SU-DHL-6 (cell line): ENCODE data around the gene COL6A1.

ENCODE experiments used
- CTCF ChIP-seq: fragments of 200-600 bp; sonication (generic); IDR thresholded peaks from one replicate; pipeline ENCODE4 v1.5.1; 2017; ENCODE audit warnings: antibody characterized with exemption, mild to moderate bottlenecking, low read length, moderate library complexity; ENCODE audit not compliant: insufficient read depth, poor library complexity, severe bottlenecking
- EZH2phosphoT487 ChIP-seq: fragments of 200-600 bp; sonication (generic), shearing (Covaris generic); conservative IDR thresholded peaks from 2 replicates; pipeline ENCODE4 v1.6.1; 2018; ENCODE audit warnings: mild to moderate bottlenecking, antibody characterized with exemption, low read length, moderate library complexity, mixed read lengths

- TF ChIP-seq CTCF: no peak
- TF ChIP-seq EZH2phosphoT487: no peak
These were observed 47.1 kb downstream of the COL6A1 start for GRCh38 chr21:46028573-46029091.
